GM10847 (cell line): Measurements from ENCODE around the gene SAMHD1.

Experiments used
- POLR2A ChIP-seq: IDR thresholded peaks from 2 replicates; pipeline ENCODE4 v1.6.1; 2011; ENCODE audit not compliant: insufficient read length; ENCODE audit errors: extremely low read depth

SAMHD1 gene

DNA sequence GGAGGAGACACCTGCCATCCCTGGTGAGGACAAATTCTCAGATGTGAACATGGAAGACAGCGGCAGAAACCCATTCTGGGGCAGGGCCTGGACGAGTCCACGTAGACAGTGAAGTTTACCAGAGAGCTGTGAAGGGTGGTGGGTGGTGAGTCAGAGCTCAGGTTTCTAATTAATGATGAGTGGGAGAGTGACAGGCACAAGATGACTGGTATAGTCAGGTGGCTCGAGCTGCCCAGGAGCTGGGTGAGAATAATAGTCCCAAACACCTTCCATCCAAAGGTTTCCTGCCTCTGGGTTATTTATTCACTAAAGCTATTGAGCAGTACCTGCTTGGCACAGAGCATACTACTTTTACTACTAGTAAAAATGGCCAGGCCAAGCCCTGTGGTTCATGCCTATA is 69.6 kb downstream of the SAMHD1 start:
- no peak for TF ChIP-seq POLR2A

DNA sequence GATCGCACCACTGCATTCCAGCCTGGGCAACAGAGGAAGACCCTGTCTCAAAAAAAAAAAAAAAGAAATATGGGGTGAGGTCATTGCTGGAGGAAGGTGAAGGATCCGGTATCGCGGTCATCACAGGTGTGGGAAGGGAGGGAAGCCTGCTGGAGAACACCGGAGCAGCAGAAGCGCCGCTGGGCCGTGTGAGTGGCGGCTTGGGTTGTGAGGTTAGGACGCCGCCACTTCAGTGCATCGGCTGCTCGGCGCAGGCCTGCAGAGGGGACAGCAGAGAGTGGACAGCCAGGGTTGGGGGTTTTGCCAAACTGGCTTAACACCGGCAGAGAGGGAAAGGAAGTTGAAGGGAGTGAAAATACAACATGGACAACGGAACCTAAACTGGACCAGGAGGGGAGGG is 70.2 kb downstream of the SAMHD1 start:
- no peak for TF ChIP-seq POLR2A

DNA sequence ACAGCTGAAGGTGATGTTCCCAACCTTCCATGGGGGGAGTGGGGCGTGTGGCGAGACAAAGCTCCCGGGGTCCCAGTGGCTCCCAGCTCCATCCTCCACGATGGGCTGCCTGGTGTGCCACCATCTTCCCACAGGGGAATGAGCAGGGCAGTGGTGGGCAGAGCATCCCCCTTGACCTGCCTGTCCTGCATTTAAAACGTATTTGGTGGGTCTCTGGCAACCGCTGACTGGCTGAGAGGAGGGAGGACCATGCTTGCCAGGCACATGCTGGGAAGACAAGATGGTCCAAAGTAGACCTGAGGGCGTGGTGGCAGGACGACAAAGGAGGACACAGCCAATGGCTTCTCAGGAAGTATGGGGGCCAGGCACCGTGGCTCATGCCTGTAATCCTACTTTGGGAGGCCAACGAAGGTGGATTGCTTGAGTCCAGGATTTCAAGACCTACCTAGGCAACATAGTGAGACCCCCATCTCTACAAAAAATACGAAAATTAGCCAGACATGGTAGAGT is 70.7 kb downstream of the SAMHD1 start:
- TF ChIP-seq POLR2A: no peak

DNA sequence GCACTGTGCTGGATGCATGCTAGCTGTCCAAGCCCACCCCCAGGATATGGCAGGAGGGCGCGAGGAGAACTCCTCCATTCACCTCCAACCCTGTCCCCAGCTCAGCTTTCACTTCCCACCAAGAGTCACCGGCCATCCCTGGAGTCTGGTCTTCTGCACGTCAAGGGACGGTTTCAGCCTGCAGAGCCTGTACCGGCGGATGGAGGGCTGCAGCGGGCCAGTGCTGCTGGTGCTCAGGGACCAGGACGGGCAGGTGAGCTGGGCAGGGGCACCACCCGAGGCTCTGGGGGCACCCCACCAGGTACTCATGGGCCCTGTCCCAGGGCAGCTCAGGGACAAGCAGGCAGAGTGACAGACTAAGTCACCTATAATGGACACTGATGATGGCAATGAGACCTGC is 72.6 kb downstream of the SAMHD1 start:
- TF ChIP-seq POLR2A: no peak

DNA sequence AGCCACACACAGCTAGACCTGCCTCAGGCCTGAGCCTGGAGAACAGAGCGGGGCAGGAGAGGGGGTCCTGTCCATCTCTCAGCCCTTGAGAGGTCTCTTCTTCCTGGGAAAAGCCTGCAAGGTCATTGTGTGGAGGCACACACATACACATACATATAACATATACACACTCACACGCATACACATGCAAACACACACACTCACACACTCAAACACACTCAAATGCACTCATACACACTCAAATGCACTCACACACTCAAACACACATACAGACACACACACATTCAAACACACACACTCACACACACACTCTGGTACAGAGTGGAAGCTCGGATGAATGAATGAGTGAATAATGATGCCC is 75.1 kb downstream of the SAMHD1 start:
- TF ChIP-seq POLR2A: no peak

DNA sequence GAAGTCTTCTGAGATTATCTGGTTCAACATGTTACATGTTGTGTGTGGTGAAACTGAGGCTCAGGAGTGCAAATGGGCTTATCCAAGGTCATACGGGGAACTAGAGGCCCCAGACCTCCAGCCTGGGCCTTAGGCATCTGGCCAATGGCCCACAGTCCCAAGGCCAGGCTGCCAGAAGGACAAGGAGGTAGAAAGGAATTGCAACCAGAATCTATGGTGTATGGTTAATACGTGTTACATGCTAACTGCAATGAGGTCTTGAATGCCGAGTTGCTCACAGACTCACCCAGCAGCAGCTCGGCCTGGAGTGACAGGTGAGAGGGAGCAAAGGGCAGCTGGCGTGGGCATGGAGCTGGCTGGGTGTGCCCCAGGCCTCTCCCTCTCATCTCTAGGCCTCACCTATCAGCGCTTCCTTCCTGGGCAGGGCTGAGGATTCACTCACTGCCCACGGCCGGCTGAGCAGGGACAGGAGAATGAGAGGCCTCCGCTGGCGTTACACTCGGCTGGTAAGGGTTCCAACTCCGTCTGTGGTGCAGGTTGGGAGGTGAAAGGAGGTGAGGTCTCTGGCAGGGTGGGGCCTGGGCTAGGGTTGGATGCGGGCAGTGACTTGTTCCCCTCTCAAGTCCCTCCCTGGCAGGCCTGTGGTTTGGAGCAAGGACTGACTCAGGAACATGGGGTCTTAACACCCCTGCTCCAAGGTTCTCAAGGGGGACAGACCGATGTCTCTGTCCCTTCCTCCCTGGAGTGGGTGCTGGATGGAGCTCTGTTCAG is 75.6 kb downstream of the SAMHD1 start, which contains the start of gene TLDC2:
TLDC2 (plus strand) TSS at position 437 of the 771 bp plus-strand sequence; CDS start at position 474, 37 bp downstream.
- TF ChIP-seq POLR2A: no peak

DNA sequence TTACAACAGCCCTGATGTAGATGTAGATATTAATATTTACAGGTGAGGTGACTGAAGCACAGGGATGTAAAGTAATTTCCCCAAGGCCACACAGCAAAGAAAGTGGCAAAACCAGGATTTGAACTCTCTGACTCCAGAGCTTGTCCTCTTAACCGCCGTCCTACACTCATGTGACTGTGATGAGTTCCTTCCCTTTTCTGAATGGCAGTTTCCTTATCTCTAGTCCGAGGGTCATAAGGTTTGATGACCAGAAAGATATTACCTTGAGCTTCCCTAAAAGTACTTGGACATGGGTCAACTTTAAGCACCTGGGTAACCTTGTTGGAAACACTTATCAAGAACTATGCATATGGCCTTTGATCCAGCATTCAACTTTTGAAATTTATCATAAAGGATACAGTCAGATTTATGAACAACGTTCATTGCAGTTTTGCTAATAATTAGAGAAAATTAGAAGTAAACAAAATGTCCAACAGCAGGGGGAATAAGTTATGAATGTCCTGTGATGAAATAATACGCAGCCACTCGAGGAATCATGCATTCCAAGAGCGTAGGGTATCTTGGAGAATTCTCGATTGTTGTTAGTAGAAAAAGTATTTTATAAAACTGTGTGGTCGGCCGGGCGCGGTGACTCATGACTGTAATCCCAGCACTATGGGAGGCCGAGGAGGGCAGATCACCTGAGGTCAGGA is 77.9 kb downstream of the SAMHD1 start:
- no peak for TF ChIP-seq POLR2A

DNA sequence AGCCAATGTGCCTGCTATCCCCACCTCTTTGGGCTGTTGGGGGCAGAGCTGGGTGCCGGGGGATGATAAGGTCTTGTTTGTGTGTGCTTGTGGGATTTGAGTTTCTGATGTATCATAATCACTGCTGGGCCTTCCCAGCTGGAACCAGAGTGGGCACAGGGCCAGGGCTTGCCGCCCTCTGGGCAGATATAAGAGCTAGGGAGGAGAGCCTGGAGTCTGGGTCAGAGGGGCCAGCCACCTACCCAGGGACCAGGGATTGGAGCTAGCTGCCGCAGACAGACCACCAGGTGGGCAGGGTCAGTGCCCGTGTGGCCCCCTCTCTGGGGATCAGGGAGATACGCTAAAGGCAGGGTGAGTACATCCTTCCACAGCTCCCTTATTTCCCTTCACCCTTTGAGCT is 78.7 kb downstream of the SAMHD1 start:
- no peak for TF ChIP-seq POLR2A

DNA sequence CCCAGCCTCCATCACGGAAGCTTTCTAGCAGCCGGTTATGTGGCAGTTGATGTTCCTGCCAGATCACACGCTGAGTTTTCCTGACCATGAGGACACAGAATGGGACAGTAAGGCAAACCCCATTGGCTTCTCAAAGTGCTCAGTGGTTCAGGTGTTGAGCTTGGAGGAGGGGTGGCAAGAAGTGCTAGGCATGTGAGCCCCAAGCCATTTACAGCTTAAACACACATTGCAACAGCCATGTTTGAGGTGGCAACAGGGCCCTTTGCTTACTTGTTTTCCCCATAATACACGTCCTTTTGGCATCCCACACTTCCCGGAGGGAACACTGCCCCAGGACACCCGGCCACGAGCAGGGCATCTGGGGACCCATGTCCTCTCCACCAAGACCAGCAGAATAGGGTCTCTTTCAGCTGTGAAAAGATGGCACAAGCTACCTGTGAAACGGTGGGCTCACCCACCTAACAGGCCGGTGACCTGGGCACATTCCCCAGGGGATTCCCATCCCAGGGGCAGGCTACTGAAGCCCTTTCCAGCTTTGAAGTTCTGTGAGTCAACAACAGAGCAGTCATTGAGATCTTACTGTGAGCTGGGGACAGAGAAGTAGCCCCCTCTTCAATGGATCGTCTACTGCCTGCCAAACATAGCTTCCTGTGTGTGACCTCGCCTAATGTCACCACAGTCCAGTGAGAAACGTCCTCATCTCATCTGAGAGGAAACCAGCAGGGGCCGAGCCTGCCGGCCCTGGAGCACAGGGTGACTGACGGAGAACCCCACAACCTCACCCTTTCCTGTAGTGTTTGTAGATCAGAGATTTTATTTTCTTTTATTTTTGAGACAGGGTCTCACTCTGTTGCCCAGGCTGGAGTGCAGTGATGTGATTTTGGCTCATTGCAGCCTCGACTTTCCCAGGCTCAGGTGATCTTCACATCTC is 79.6 kb downstream of the SAMHD1 start:
- no peak for TF ChIP-seq POLR2A

DNA sequence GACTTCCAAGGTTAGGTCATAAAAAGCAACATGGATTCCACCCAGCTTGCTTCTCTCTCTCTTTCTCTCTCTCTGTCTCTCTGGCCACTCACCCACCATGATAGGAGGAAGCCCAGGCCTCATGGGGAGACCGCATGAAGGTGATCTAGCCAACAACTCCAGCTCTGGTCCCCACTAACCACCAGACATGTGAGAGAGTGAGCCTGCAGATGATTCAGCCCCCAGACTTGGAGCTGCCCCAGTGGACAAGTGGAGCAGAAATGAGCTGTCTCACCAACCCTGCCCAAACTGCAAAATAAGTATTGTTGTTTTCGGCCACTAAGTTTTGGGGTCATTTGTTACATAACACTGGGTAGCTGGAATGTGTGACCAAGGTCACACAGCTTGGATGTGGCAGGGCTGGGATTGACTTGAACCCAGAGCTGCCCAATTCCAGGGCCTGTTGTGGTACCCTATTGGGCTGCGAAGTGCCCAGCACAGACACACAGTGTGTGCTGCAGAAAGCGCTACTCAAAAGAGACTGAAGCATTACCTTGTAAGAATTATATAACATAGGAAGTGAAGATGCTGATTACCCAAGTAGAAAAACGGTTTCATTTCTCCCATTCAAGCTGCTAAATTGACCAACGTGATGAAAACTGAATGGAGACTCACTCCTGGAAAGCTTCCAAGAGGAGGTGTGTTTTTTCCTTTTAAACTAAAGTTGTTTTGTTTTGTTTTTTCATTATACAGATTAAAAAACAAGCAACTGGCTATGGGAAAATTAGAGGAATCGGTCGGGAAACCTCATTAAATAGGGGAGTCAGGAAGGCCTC is 84.6 kb downstream of the SAMHD1 start:
- no peak for TF ChIP-seq POLR2A

DNA sequence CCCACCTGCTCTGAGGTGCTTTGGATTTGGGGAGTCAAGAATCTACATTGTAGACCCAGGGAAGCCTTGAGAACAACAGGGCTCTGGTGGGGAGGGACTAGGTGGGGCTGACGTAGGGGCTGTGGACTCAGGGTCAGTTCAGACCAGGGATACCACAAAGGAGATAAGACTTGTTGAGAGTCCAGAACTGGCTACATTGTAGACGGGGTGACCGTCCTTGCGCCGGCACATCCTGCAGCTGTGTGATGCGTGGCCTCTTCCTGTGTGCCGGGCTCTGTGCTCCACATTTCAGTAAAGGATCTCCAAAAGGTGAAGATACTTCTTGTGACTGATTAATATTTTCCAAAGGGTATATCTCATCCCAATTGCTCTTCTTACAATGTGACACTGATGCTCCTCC is 85.3 kb downstream of the SAMHD1 start:
- TF ChIP-seq POLR2A: no peak

DNA sequence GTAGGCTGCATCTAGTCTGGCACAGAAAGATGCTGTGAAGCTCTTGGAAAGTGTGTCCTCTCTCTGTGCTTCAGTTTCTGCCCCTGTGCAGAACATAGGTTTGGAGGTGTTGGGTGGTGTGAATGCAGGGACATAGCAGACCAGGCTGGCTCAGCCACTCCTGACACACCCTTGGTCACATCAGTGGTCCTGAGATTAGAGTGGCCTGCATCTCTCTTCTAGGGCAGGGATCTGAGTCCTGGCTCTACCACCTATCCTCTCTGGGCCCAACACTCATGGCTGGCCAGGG is 85.7 kb downstream of the SAMHD1 start:
- TF ChIP-seq POLR2A: no peak

DNA sequence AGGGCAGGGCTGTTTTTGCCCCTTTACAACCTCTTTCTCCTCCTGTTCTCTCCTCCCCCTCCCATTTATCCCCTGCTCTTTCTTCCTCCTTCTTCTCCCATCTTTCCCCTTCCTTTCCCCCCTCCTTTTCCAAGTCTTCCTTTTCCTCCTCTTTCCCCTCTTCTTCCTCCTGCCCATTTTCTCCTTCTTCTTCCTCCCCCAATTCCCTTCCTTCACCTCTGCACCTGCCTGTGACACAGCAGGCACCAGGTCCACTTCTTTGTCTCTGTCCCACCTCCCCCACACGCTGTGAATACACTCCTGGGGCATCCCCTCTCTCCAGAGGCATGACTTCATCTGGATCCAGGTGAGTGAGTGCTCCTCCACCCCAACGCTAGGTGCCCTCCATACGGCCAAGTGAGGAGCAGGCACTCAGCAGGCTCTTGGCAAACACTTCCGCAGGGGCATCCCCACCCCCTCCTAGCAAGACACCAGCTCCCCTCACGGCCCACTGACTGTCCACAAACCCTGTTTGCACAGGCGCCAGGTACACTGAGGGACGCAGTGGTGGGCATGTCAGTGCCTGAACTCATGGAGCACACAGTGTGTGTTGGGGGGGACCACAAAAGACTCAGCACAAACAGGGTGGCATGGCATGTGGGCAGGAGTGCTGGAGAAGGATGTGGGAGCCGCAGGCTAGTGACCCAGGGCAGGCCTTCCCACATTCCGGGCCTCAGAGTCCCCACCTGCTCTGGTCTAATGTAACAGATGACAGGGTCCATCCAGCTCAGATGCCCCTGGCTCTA is 86.2 kb downstream of the SAMHD1 start:
- TF ChIP-seq POLR2A: no peak
